Activated CD8-positive, alpha-beta T cell treated with anti-CD3 and anti-CD28 coated beads for 36 hours (primary cell): Measurements from ENCODE around the gene ELN. TPM values are rescaled to one million over a fixed set of nuclear protein-coding genes. Genes with fewer than 3 reads are reported as not detected.

Experiments
- ATAC-seq: fragments of 200-7000 bp; cut with Tn5 transposase; one replicate; pipeline ENCODE4 v1.10.0; 2021; ENCODE audit warnings: mild to moderate bottlenecking, moderate library complexity
- CTCF ChIA-PET: fragments of 350-600 bp; sonication (Branson Sonifier 250); formaldehyde crosslinking; loops from one replicate; lab custom pipeline; 2021; ENCODE audit warnings: antibody characterized with exemption; lab: Charles Lee
- POLR2A ChIA-PET: fragments of 350-600 bp; sonication (Branson Sonifier 250); formaldehyde crosslinking; loops from one replicate; lab custom pipeline; 2021; ENCODE audit warnings: antibody characterized with exemption; lab: Charles Lee
- DNase-seq: peaks from one replicate; pipeline ENCODE4 v3.0.0-alpha.2; 2020
- H3K27ac Mint-ChIP-seq: one replicate; pipeline ENCODE4 v1.8.0; 2021; ENCODE audit warnings: mild to moderate bottlenecking, mixed read lengths
- H3K27me3 Mint-ChIP-seq: one replicate; pipeline ENCODE4 v1.8.0; 2021; ENCODE audit warnings: mixed read lengths
- H3K36me3 Mint-ChIP-seq: one replicate; pipeline ENCODE4 v1.8.0; 2021; ENCODE audit warnings: low read depth, mixed read lengths
- H3K4me1 Mint-ChIP-seq: one replicate; pipeline ENCODE4 v1.8.0; 2021; ENCODE audit warnings: low read depth, mixed read lengths
- H3K4me3 Mint-ChIP-seq: one replicate; pipeline ENCODE4 v1.8.0; 2021; ENCODE audit warnings: mild to moderate bottlenecking, moderate library complexity, mixed read lengths
- H3K9me3 Mint-ChIP-seq: one replicate; pipeline ENCODE4 v1.8.0; 2021; ENCODE audit warnings: mixed read lengths
- intact Hi-C: fragments of 100-400 bp; cut with micrococcal nuclease; formaldehyde crosslinking; loops from one replicate; pipeline ENCODE4 v1.10.0; 2022
- total RNA-seq, 2 experiments: library from RNA; stranded (reverse); gene quantifications; one replicate each; pipeline ENCODE4 v1.2.3, GENCODE V29; 2021
- TF ChIP-seq, protein P1 (sequence below): fragments of 200-600 bp; IDR thresholded peaks from one replicate; pipeline ENCODE4 v1.8.0; 2022; ENCODE audit warnings: antibody characterized with exemption, mild to moderate bottlenecking

Gene ELN
- total RNA-seq, 2 experiments from 2014 or later = not detected

DNA sequence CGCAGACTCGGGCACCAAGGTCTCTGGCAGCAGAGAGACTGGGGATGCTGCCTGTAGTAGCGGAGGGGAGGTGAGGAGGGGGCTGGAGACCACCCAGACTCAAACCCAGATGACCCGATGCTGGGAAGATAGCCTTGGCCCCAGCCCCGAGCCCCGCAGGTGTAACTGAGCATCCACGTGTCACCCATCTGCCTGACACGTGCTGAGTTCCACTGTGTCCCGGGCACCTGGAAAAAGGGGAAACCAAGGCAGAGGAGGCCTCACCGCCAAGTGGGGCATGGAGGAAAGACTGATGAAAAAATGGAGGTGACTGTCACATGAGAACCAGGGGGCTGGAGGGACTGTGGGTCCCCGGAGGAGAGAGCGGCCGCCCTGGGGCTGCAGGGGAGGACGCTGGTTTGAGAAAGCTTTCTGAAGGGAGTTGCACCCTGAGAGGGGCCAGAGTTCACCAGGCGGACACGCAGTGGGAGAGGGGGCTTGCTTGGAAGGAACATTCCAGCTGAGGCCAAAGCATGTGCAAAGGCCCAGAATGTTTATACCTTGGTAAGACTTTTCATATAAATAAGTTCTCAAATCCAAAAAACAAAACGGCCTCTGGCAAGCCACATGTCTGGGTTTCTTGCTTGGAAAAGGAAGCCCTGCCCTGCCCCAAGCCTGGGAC is 27.4 kb upstream of the ELN start:
- TF ChIP-seq, protein P1, sequence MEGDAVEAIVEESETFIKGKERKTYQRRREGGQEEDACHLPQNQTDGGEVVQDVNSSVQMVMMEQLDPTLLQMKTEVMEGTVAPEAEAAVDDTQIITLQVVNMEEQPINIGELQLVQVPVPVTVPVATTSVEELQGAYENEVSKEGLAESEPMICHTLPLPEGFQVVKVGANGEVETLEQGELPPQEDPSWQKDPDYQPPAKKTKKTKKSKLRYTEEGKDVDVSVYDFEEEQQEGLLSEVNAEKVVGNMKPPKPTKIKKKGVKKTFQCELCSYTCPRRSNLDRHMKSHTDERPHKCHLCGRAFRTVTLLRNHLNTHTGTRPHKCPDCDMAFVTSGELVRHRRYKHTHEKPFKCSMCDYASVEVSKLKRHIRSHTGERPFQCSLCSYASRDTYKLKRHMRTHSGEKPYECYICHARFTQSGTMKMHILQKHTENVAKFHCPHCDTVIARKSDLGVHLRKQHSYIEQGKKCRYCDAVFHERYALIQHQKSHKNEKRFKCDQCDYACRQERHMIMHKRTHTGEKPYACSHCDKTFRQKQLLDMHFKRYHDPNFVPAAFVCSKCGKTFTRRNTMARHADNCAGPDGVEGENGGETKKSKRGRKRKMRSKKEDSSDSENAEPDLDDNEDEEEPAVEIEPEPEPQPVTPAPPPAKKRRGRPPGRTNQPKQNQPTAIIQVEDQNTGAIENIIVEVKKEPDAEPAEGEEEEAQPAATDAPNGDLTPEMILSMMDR = no peak
- peaks cover 5% of the 10 kb centered on the region for H3K4me1 Mint-ChIP-seq
- DNase-seq = no peak
- no peaks in the 10 kb centered on the region for H3K36me3 Mint-ChIP-seq
- POLR2A ChIA-PET = no interaction called here
- H3K9me3 Mint-ChIP-seq = peaks cover 3% of the 10 kb centered on the region
- intact Hi-C loops = no loop called here
- H3K27ac Mint-ChIP-seq = no peak overlapping the region
- peaks cover 12% of the 10 kb centered on the region for H3K27me3 Mint-ChIP-seq
- no peak for ATAC-seq
- H3K4me3 Mint-ChIP-seq = no peak overlapping the region
- CTCF ChIA-PET = no interaction called here

DNA sequence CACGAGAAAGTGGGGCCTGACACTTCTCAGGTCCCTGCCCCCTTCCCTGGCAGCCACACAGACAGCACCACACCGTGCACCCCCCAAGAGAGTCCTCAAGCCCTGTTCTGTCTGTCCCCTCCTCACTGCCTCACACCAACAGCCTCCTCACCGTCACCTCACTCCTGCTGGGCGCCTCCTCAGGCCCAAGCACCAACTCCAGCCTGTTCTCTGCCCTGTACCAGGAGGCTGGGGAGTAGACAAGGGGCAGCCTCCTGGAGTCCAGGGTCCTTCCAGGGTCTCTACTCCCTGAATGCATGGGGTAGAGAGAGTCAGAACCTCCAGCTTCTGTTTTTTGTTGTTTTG is 26.9 kb upstream of the ELN start:
- DNase-seq = no peak
- ChIA-PET CTCF (no interaction called here), POLR2A (no interaction called here)
- H3K9me3 Mint-ChIP-seq = no peaks in the 10 kb centered on the region
- no peak for ATAC-seq
- peaks cover 12% of the 10 kb centered on the region for H3K27me3 Mint-ChIP-seq
- peaks cover 5% of the 10 kb centered on the region for H3K4me1 Mint-ChIP-seq
- TF ChIP-seq, protein P1 = no peak
- intact Hi-C loops = no loop called here
- no peak overlapping the region for H3K27ac Mint-ChIP-seq
- no peaks in the 10 kb centered on the region for H3K36me3 Mint-ChIP-seq
- H3K4me3 Mint-ChIP-seq = no peak overlapping the region

DNA sequence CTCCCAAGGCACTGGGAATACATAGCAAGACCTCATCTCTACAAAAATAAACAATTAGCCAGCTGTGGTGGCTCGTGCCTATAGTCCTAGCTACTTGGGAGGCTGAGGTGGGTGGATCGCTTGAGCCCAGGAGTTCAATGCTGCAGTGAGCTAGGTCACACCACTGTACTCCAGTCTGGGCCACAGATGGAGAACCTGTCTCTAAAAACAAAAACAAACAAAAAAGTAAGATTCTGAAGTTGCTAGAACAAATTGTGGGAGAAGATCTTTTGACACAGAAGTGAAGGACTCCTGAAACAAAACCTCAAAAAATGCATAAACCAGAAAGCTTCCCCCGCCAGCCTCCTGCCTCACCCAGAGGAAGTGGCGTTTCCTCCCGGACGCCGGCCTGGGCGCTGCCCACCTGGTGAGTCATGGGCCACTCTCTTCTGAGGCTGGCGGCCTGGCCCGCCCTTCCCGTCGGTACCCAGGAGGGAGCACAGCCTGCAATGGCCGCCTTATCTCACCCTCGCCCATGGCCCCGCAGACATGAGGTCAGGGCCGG is 25.4 kb upstream of the ELN start:
- intact Hi-C loops = no loop called here

DNA sequence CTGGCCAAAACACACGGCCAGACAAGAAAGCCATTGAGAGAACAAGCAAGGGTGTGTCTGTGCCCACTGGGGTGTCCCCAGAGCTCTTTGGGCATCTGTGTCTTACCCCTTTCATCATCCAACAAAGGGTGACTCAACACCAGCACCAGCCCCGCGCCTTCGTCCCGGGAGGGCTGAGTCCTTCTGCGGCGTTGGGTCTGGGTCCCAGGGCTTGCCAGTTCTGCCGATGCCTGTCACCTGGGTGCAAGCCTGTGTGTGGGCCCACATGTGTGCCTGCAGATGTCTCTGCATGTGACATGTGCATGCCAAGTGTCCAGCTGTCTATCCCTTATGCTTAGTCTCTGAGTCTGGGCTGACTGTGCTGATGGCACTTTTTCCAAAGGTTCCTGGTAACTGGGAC is 24.4 kb upstream of the ELN start:
- Mint-ChIP-seq H3K36me3 (no peaks in the 10 kb centered on the region), H3K27ac (no peak overlapping the region), H3K9me3 (no peaks in the 10 kb centered on the region), H3K27me3 (peaks cover 2% of the 10 kb centered on the region), H3K4me3 (no peak overlapping the region), H3K4me1 (peaks cover 5% of the 10 kb centered on the region)
- TF ChIP-seq, protein P1 = no peak
- POLR2A ChIA-PET = no interaction called here
- intact Hi-C loops = no loop called here
- no peak for DNase-seq
- CTCF ChIA-PET = interaction anchor here (0.8 kb wide), 1 partner anchor 23 kb away, joined by 4 read pairs; no protein-coding TSS in a partner anchor
- ATAC-seq = no peak

More for the DNA sequence above, 25.4 kb upstream of the ELN start:
- H3K4me1 Mint-ChIP-seq = peaks cover 5% of the 10 kb centered on the region
- DNase-seq (peak; percentile 48), ATAC-seq (peak; percentile 80)
- H3K27me3 Mint-ChIP-seq = peaks cover 6% of the 10 kb centered on the region
- POLR2A ChIA-PET = no interaction called here
- CTCF ChIA-PET = no interaction called here
- H3K36me3 Mint-ChIP-seq = no peaks in the 10 kb centered on the region
- H3K9me3 Mint-ChIP-seq = no peaks in the 10 kb centered on the region
- H3K27ac Mint-ChIP-seq = peak overlapping the region; percentile 14
- no peak overlapping the region for H3K4me3 Mint-ChIP-seq
- TF ChIP-seq, protein P1 = no peak

DNA sequence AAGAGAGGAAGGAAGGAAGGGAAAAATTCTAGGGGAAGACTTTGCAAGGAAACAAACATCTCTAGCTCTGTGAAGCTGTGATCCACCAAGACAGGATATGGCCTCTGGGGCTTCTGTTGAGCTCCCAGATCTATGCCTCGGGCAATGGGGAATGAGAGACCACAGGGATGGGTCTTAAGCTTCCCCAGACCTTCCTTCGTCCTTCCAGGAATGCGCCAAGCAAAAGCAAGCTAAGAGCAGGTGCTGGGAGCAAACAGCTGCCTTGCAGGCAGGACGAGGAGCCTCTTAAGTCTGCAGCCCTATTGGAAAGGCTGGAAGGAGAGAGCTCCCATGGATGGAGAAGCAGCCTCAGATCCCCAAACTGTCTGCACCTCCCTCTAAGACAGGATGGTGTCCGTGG is 21.9 kb upstream of the ELN start:
- Mint-ChIP-seq H3K9me3 (no peaks in the 10 kb centered on the region), H3K36me3 (no peaks in the 10 kb centered on the region), H3K27me3 (peaks cover 2% of the 10 kb centered on the region), H3K27ac (no peak overlapping the region), H3K4me3 (no peak overlapping the region), H3K4me1 (peaks cover 5% of the 10 kb centered on the region)
- TF ChIP-seq, protein P1 = no peak
- intact Hi-C loops = no loop called here
- no peak for DNase-seq
- ChIA-PET POLR2A (no interaction called here), CTCF (interaction anchor here (1.4 kb wide), 1 partner anchor 20 kb away, joined by 8 read pairs; no protein-coding TSS in a partner anchor)
- ATAC-seq = no peak
